Naive thymus-derived CD4-positive, alpha-beta T cell (primary cell): ENCODE results near the gene LPAR5. TPM values are rescaled to one million over a fixed set of nuclear protein-coding genes. Genes with fewer than 3 reads are reported as not detected.

Experiments used
- ATAC-seq: fragments of 150-1000 bp; cut with Tn5 transposase; 2 replicates; pipeline ENCODE4 v1.10.0; 2021; ENCODE audit warnings: mild to moderate bottlenecking, moderate library complexity
- CTCF ChIA-PET: fragments of 350-600 bp; sonication (Branson Sonifier 250); formaldehyde crosslinking; loops from one replicate; lab custom pipeline; 2021; ENCODE audit warnings: antibody characterized with exemption; lab: Charles Lee
- POLR2A ChIA-PET: fragments of 350-600 bp; sonication (Branson Sonifier 250); formaldehyde crosslinking; loops from one replicate; lab custom pipeline; 2021; ENCODE audit warnings: antibody characterized with exemption, inconsistent platforms; lab: Charles Lee
- DNase-seq, 9 donors: peaks; one replicate each; pipeline versions ENCODE4 v3.0.0 to v3.0.0-alpha.2; 2020 to 2022; ENCODE audit warnings: mixed read lengths in 1 of 9
- H3K27ac ChIP-seq: one replicate; pipeline ENCODE4 v1.7.0; 2013; ENCODE audit warnings: mild to moderate bottlenecking, low read depth, low read length, moderate library complexity
- H3K27me3 ChIP-seq, 2 donors: one replicate each; pipeline ENCODE4 v1.7.0; 2013; ENCODE audit warnings: low read length in 2 of 2, mild to moderate bottlenecking in 2 of 2, moderate library complexity in 2 of 2; ENCODE audit not compliant: control insufficient read depth in 2 of 2, insufficient read depth in 2 of 2
- H3K36me3 ChIP-seq, 3 experiments: 1 replicate in 2 of 3; 2 replicates in 1 of 3; pipeline ENCODE4 v1.7.0; 2013; ENCODE audit warnings: low read length in 3 of 3, mild to moderate bottlenecking in 3 of 3, moderate library complexity in 1 of 3; ENCODE audit not compliant: insufficient read depth in 3 of 3, control insufficient read depth in 2 of 3
- H3K4me1 ChIP-seq, 2 donors: one replicate each; pipeline ENCODE4 v1.7.0; 2013; ENCODE audit warnings: low read length in 2 of 2, mild to moderate bottlenecking in 2 of 2, moderate library complexity in 1 of 2; ENCODE audit not compliant: control insufficient read depth in 2 of 2, insufficient read depth in 2 of 2
- H3K4me3 ChIP-seq: 2 replicates; pipeline ENCODE4 v1.7.0; 2013; ENCODE audit warnings: mild to moderate bottlenecking, low read length
- H3K9me3 ChIP-seq, 3 experiments: 1 replicate in 2 of 3; 2 replicates in 1 of 3; pipeline ENCODE4 v1.7.0; 2013; ENCODE audit warnings: low read length in 3 of 3; ENCODE audit not compliant: control insufficient read depth in 2 of 3
- H3K27ac Mint-ChIP-seq, 9 donors: one replicate each; pipeline ENCODE4 v1.8.0; 2020 to 2022; ENCODE audit warnings: mixed read lengths in 9 of 9, mild to moderate bottlenecking in 8 of 9, moderate library complexity in 5 of 9, inconsistent platforms in 2 of 9
- H3K27me3 Mint-ChIP-seq, 5 donors: one replicate each; pipeline ENCODE4 v1.8.0; 2021 to 2022; ENCODE audit warnings: mixed read lengths in 5 of 5, mild to moderate bottlenecking in 1 of 5
- H3K36me3 Mint-ChIP-seq, 5 donors: one replicate each; pipeline ENCODE4 v1.8.0; 2020 to 2022; ENCODE audit warnings: mixed read lengths in 5 of 5, mild to moderate bottlenecking in 3 of 5, inconsistent platforms in 1 of 5
- H3K4me1 Mint-ChIP-seq, 7 donors: one replicate each; pipeline ENCODE4 v1.8.0; 2020 to 2022; ENCODE audit warnings: mixed read lengths in 7 of 7, mild to moderate bottlenecking in 3 of 7, inconsistent platforms in 1 of 7
- H3K4me3 Mint-ChIP-seq, 10 donors: one replicate each; pipeline ENCODE4 v1.8.0; 2020 to 2022; ENCODE audit warnings: mild to moderate bottlenecking in 10 of 10, mixed read lengths in 10 of 10, moderate library complexity in 6 of 10, inconsistent platforms in 2 of 10
- H3K9me3 Mint-ChIP-seq, 11 donors: one replicate each; pipeline ENCODE4 v1.8.0; 2020 to 2022; ENCODE audit warnings: mixed read lengths in 11 of 11, mild to moderate bottlenecking in 4 of 11, inconsistent platforms in 1 of 11, moderate library complexity in 1 of 11
- intact Hi-C, 2 donors: fragments of 100-400 bp; cut with micrococcal nuclease; formaldehyde crosslinking; loops; one replicate each; pipeline ENCODE4 v1.15.1; 2023
- polyA plus RNA-seq, 2 donors: library from polyadenylated mRNA; unstranded; fragments of 300-500 nt; fragmentation: Illumina TruSeq; gene quantifications; one replicate each; pipeline ENCODE4 v1.2.3, GENCODE V29; 2021
- total RNA-seq, 6 experiments: library from RNA in 5 of 6; stranded (reverse) in 5 of 6; gene quantifications; 1 replicate in 5 of 6; 2 replicates in 1 of 6; pipeline ENCODE4 v1.2.3 and lab custom pipeline; 2021 to 2026

Gene LPAR5
- total and polyA plus RNA-seq, 7 experiments from 2014 or later = 3.3 to 8.3 (median 6.6) TPM

- DNase-seq (no peak), ATAC-seq (no peak)
- CTCF ChIA-PET = interaction anchor here (1.0 kb wide), 1 partner anchor 14 kb away, joined by 3 read pairs; no protein-coding TSS in a partner anchor
- intact Hi-C loops = loop anchor here in 1 of 2 donors (10.0 kb wide), 1 partner anchor 241 kb away; no protein-coding TSS in a partner anchor
- Mint-ChIP-seq H3K36me3 (peaks cover 0 to 32% (median 25%) of the 10 kb centered on the region in 5 donors), H3K27me3 (peaks cover 0 to 2% (median 0%) of the 10 kb centered on the region in 5 donors), H3K9me3 (peaks cover 0 to 2% (median 0%) of the 10 kb centered on the region in 11 donors), H3K27ac (peak overlapping the region in 2 of 9 donors; percentile 15 to 43), H3K4me1 (peaks cover 9 to 28% (median 23%) of the 10 kb centered on the region in 7 donors), H3K4me3 (no peak overlapping the region)
- Histone ChIP-seq H3K36me3 (peaks cover 5 to 45% (median 25%) of the 10 kb centered on the region in 3 experiments), H3K4me3 (no peak overlapping the region), H3K27ac (no peak overlapping the region), H3K9me3 (no peaks in the 10 kb centered on the region), H3K4me1 (peaks cover 15 to 16% of the 10 kb centered on the region in 2 donors), H3K27me3 (no peaks in the 10 kb centered on the region)
- POLR2A ChIA-PET = interaction anchor here (0.7 to 3.7 kb wide), 3 partner anchors 23 to 270 kb away, joined by 3 to 47 read pairs (median 8); partner anchors contain the start of gene ZNF384
These were observed 30.5 kb upstream of the LPAR5 start for GRCh38 chr12:6666211-6666610.

GRCh38 chr12:6664902-6665301, 29.1 kb upstream of the LPAR5 start:
- Mint-ChIP-seq H3K27me3 (peaks cover 0 to 2% (median 0%) of the 10 kb centered on the region in 5 donors), H3K4me1 (peaks cover 9 to 34% (median 25%) of the 10 kb centered on the region in 7 donors), H3K36me3 (peaks cover 0 to 27% (median 18%) of the 10 kb centered on the region in 5 donors), H3K4me3 (no peak overlapping the region), H3K27ac (peak overlapping the region in 7 of 9 donors; percentile 19 to 98 (median 81)), H3K9me3 (peaks cover 0 to 2% (median 0%) of the 10 kb centered on the region in 11 donors)
- Histone ChIP-seq H3K4me3 (no peak overlapping the region), H3K27me3 (no peaks in the 10 kb centered on the region), H3K27ac (no peak overlapping the region), H3K36me3 (peaks cover 0 to 32% (median 12%) of the 10 kb centered on the region in 3 experiments), H3K9me3 (no peaks in the 10 kb centered on the region), H3K4me1 (peaks cover 15 to 16% of the 10 kb centered on the region in 2 donors)
- intact Hi-C loops = loop anchor here in 1 of 2 donors (10.0 kb wide), 1 partner anchor 240 kb away; no protein-coding TSS in a partner anchor
- no peak for DNase-seq
- ChIA-PET POLR2A (interaction anchor here (0.6 to 3.7 kb wide), 5 partner anchors 9 to 202 kb away, joined by 3 to 47 read pairs (median 5); partner anchors contain the start of gene ZNF384), CTCF (interaction anchor here (0.8 to 1.7 kb wide), 2 partner anchors 24 to 431 kb away, joined by 4 to 9 read pairs; partner anchors contain the start of gene ZNF384)
- ATAC-seq = no peak

GRCh38 chr12:6662906-6663742, 27.4 kb upstream of the LPAR5 start, which contains the start of gene ING4:
TSS of gene ING4 (minus strand) at chr12:6663119. CDS start at chr12:6663101, 18 bp downstream.
- ChIA-PET POLR2A (interaction anchor here (0.6 to 3.7 kb wide), 8 partner anchors 11 to 275 kb away, joined by 3 to 47 read pairs (median 4); partner anchors contain the start of gene ZNF384), CTCF (interaction anchor here (0.6 to 1.7 kb wide), 2 partner anchors 26 to 207 kb away, joined by 3 to 9 read pairs; partner anchors contain the start of gene ZNF384)
- peak within 1 kb of the TSS; percentile 91 to 99 (median 96) for H3K27ac Mint-ChIP-seq
- Histone ChIP-seq H3K27ac (peak within 1 kb of the TSS; percentile 80), H3K4me3 (peak within 1 kb of the TSS; percentile 92), H3K9me3 (no peaks in the 10 kb centered on the region), H3K36me3 (peaks cover 0 to 22% (median 6%) of the 10 kb centered on the region in 3 experiments), H3K27me3 (no peaks in the 10 kb centered on the region), H3K4me1 (peaks cover 15 to 16% of the 10 kb centered on the region in 2 donors)
- H3K4me3 Mint-ChIP-seq = peak within 1 kb of the TSS; percentile 92 to 99 (median 96)
- ATAC-seq (peak; percentile 99), DNase-seq (peak; percentile 79 to 99 (median 98))
- H3K36me3 Mint-ChIP-seq = peaks cover 0 to 30% (median 11%) of the 10 kb centered on the region in 5 donors
- intact Hi-C loops = loop anchor here (1.0 to 10.0 kb wide), 21 partner anchors 26 to 355 kb away; partner anchors contain the start of genes CHD4 (in 2 of the 2), COPS7A (in 2 of the 2), MLF2 (in 2 of the 2) and MRPL51 (in 2 of the 2)
- H3K27me3 Mint-ChIP-seq = peaks cover 0 to 2% (median 0%) of the 10 kb centered on the region in 5 donors
- peaks cover 18 to 47% (median 36%) of the 10 kb centered on the region in 7 donors for H3K4me1 Mint-ChIP-seq
- H3K9me3 Mint-ChIP-seq = peaks cover 0 to 2% (median 0%) of the 10 kb centered on the region in 11 donors

- DNase-seq = no peak
- Mint-ChIP-seq H3K4me1 (peaks cover 18 to 50% (median 39%) of the 10 kb centered on the region in 7 donors), H3K36me3 (peaks cover 0 to 26% (median 6%) of the 10 kb centered on the region in 5 donors), H3K9me3 (peaks cover 0 to 2% (median 0%) of the 10 kb centered on the region in 11 donors), H3K27me3 (peaks cover 0 to 2% (median 0%) of the 10 kb centered on the region in 5 donors), H3K27ac (peak overlapping the region; percentile 91 to 99 (median 96)), H3K4me3 (peak overlapping the region; percentile 92 to 99 (median 96))
- peak; percentile 65 for ATAC-seq
- peak overlapping the region; percentile 92 for H3K4me3 ChIP-seq
- peak overlapping the region; percentile 80 for H3K27ac ChIP-seq
- POLR2A ChIA-PET = interaction anchor here (0.9 to 1.7 kb wide), 2 partner anchors 27 to 50 kb away, joined by 5 to 6 read pairs; partner anchors contain the start of gene ZNF384
- CTCF ChIA-PET = no interaction called here
- peaks cover 0 to 18% (median 6%) of the 10 kb centered on the region in 3 experiments for H3K36me3 ChIP-seq
- peaks cover 15 to 16% of the 10 kb centered on the region in 2 donors for H3K4me1 ChIP-seq
- no peaks in the 10 kb centered on the region for H3K27me3 ChIP-seq
- intact Hi-C loops = loop anchor here in 1 of 2 donors (2.0 to 10.0 kb wide), 3 partner anchors 30 to 238 kb away; no protein-coding TSS in a partner anchor
- no peaks in the 10 kb centered on the region for H3K9me3 ChIP-seq
These were observed 26.8 kb upstream of the LPAR5 start for GRCh38 chr12:6662602-6662905.

GRCh38 chr12:6653987-6654386, 18.2 kb upstream of the LPAR5 start:
- peaks cover 5 to 29% (median 16%) of the 10 kb centered on the region in 7 donors for H3K4me1 Mint-ChIP-seq
- DNase-seq (no peak), ATAC-seq (no peak)
- no peaks in the 10 kb centered on the region for H3K9me3 Mint-ChIP-seq
- H3K27me3 Mint-ChIP-seq = no peaks in the 10 kb centered on the region
- Histone ChIP-seq H3K36me3 (peaks cover 8 to 71% (median 29%) of the 10 kb centered on the region in 3 experiments), H3K4me3 (no peak overlapping the region), H3K9me3 (no peaks in the 10 kb centered on the region), H3K27me3 (no peaks in the 10 kb centered on the region), H3K4me1 (no peaks in the 10 kb centered on the region), H3K27ac (no peak overlapping the region)
- peak overlapping the region in 2 of 9 donors; percentile 17 to 26 for H3K27ac Mint-ChIP-seq
- peaks cover 4 to 46% (median 27%) of the 10 kb centered on the region in 5 donors for H3K36me3 Mint-ChIP-seq
- intact Hi-C loops = no loop called here
- H3K4me3 Mint-ChIP-seq = no peak overlapping the region
- POLR2A ChIA-PET = interaction anchor here (1.0 kb wide), 1 partner anchor 40 kb away, joined by 3 read pairs; no protein-coding TSS in a partner anchor
- CTCF ChIA-PET = no interaction called here

GRCh38 chr12:6653342-6653741, 17.6 kb upstream of the LPAR5 start:
- no peak for DNase-seq
- H3K36me3 ChIP-seq = peaks cover 8 to 69% (median 29%) of the 10 kb centered on the region in 3 experiments
- H3K4me1 Mint-ChIP-seq = peaks cover 2 to 23% (median 9%) of the 10 kb centered on the region in 7 donors
- no peaks in the 10 kb centered on the region for H3K27me3 ChIP-seq
- no peaks in the 10 kb centered on the region for H3K9me3 ChIP-seq
- POLR2A ChIA-PET = interaction anchor here (0.7 kb wide), 1 partner anchor 23 kb away, joined by 3 read pairs; no protein-coding TSS in a partner anchor
- ATAC-seq = no peak
- H3K4me3 Mint-ChIP-seq = no peak overlapping the region
- no peaks in the 10 kb centered on the region for H3K27me3 Mint-ChIP-seq
- CTCF ChIA-PET = no interaction called here
- no peak overlapping the region for H3K27ac Mint-ChIP-seq
- no peaks in the 10 kb centered on the region for H3K4me1 ChIP-seq
- H3K4me3 ChIP-seq = no peak overlapping the region
- H3K36me3 Mint-ChIP-seq = peaks cover 4 to 41% (median 24%) of the 10 kb centered on the region in 5 donors
- intact Hi-C loops = no loop called here
- H3K9me3 Mint-ChIP-seq = no peaks in the 10 kb centered on the region
- no peak overlapping the region for H3K27ac ChIP-seq
